ENCODE measurements around the gene EWSR1.

- TF ChIP-seq CTCF (conservative IDR thresholded peaks at IDR 0.05; ENCODE audit: low read length) = no peak
- no peak for TF ChIP-seq EZH2phosphoT487 (IDR thresholded peaks at IDR 0.05; ENCODE audit: borderline replicate concordance)
Observed at GRCh38 chr22:29219881-29220670, 48.0 kb upstream of the EWSR1 start.

Measured in Loucy (cell line).